ENCODE data around the gene ZNF213. TPM values are rescaled to one million over a fixed set of nuclear protein-coding genes. Genes with fewer than 3 reads are reported as not detected.

The ZNF213 gene
- polyA plus RNA-seq, 1 donor (not counting 4 experiments of a cell fraction or from before 2014, with no cell fraction given) = 0.51 TPM

DNA sequence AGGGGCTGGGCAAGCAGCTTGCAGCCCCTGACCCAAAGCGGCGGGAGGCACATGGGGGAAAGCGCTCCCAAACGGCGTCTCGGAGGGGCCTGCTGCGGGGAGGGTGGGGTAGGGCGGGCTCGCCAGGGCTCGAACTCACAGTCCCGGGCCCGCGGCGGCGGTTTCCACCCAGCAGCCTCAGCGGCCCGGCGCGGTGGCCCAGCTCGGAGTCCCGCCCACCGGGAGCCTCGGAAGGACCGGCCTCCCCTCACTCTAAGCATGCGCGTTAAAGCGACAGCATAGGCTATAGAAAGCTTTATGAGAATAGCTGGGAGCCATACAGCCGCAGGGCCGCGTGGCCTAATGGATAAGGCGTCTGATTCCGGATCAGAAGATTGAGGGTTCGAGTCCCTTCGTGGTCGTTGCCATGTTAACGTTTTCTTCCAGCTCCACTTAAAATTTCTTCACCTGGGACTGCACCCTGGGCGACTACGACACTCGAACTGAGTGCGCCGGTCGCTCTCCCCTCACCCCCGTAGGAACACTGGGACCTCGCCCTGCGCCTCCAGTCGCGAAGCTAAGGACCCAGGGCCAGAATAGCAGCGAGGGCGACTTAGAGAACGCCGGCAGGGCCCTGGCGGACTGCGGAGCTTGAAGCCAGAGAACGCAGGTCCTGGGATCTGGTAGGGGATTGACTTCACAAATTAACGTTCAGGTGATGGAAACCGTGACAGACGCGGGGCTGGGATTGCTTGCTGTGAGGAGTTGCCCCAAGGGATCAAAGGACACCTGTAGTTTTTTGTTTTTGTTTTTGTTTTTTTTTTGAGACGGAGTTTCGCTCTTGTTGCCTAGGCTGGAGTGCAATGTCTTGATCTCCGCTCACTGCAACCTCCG, 15.8 kb downstream of the ZNF213 start:
- Histone ChIP-seq H3K9ac (ENCODE audit: control insufficient read depth, extremely low read depth, insufficient read depth, low read length) (peak overlapping the region; percentile 88), H3K9me3 (ENCODE audit: control insufficient read depth, low read depth, low read length) (no peaks in the 10 kb centered on the region), H3K79me2 (ENCODE audit: control insufficient read depth, insufficient read depth, low read length) (no peaks in the 10 kb centered on the region), H3K4me2 (ENCODE audit: control insufficient read depth, extremely low read depth, insufficient read depth, low read depth, low read length) (peak overlapping the region; percentile 89), H3K9me1 (ENCODE audit: control insufficient read depth, extremely low read depth, insufficient read depth, low read length) (no peaks in the 10 kb centered on the region), H3K36me3 (ENCODE audit: control insufficient read depth in 2 of 2, extremely low read depth in 1 of 2, insufficient read depth in 2 of 2, low read length in 2 of 2) (no peaks in the 10 kb centered on the region), H3K4me3 (ENCODE audit: control insufficient read depth in 2 of 3, extremely low read depth in 1 of 3, insufficient read depth in 2 of 3, low read depth in 1 of 3, low read length in 3 of 3) (peak overlapping the region; percentile 46 to 73 (median 68)), H3K27me3 (ENCODE audit: control insufficient read depth, extremely low read depth, insufficient read depth, low read length) (no peaks in the 10 kb centered on the region), H4K20me1 (ENCODE audit: control insufficient read depth, extremely low read depth, insufficient read depth, low read length) (peaks cover 5% of the 10 kb centered on the region), H2AFZ (ENCODE audit: control insufficient read depth, low read length) (peak overlapping the region; percentile 44), H3K4me1 (ENCODE audit: control insufficient read depth, extremely low read depth, insufficient read depth, low read length) (peaks cover 7% of the 10 kb centered on the region), H3K27ac (ENCODE audit: control insufficient read depth, insufficient read depth, low read length) (peak overlapping the region; percentile 80)
- dilution Hi-C loops (cut with MboI; ENCODE audit: extremely low pct_ligation_motif_present, low sequenced_read_pairs) = no loop called here
- FAIRE-seq = no peak
- no peak for TF ChIP-seq EZH2 (IDR thresholded peaks at IDR 0.05; ENCODE audit: low read length)
- TF ChIP-seq, protein P1, sequence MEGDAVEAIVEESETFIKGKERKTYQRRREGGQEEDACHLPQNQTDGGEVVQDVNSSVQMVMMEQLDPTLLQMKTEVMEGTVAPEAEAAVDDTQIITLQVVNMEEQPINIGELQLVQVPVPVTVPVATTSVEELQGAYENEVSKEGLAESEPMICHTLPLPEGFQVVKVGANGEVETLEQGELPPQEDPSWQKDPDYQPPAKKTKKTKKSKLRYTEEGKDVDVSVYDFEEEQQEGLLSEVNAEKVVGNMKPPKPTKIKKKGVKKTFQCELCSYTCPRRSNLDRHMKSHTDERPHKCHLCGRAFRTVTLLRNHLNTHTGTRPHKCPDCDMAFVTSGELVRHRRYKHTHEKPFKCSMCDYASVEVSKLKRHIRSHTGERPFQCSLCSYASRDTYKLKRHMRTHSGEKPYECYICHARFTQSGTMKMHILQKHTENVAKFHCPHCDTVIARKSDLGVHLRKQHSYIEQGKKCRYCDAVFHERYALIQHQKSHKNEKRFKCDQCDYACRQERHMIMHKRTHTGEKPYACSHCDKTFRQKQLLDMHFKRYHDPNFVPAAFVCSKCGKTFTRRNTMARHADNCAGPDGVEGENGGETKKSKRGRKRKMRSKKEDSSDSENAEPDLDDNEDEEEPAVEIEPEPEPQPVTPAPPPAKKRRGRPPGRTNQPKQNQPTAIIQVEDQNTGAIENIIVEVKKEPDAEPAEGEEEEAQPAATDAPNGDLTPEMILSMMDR (optimal IDR thresholded peaks at IDR 0.05 in 1 of 3, IDR thresholded peaks at IDR 0.05 in 1 of 3, conservative IDR thresholded peaks at IDR 0.05 in 1 of 3; ENCODE audit: extremely low read depth in 1 of 3, insufficient read depth in 2 of 3, low read length in 3 of 3) = no peak
- DNase-seq (ENCODE audit: low read depth, low spot score) = no peak

DNA sequence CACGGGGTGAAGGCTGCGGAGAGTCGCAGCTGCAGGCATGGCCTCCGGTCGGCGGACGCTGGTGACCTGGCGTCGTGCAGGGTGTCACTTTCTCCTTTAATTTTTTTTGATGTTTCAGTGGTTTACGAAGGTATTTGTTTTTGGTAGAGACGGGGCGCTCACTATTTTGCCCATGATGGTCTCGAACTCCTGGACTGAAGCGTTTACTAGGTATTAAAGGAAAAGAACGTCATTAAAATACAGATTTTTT, 17.1 kb downstream of the ZNF213 start:
- Histone ChIP-seq H3K27ac (ENCODE audit: control insufficient read depth, insufficient read depth, low read length) (peak overlapping the region; percentile 16), H3K36me3 (ENCODE audit: control insufficient read depth in 2 of 2, extremely low read depth in 1 of 2, insufficient read depth in 2 of 2, low read length in 2 of 2) (no peaks in the 10 kb centered on the region), H3K79me2 (ENCODE audit: control insufficient read depth, insufficient read depth, low read length) (no peaks in the 10 kb centered on the region), H3K9me3 (ENCODE audit: control insufficient read depth, low read depth, low read length) (no peaks in the 10 kb centered on the region), H3K27me3 (ENCODE audit: control insufficient read depth, extremely low read depth, insufficient read depth, low read length) (no peaks in the 10 kb centered on the region), H4K20me1 (ENCODE audit: control insufficient read depth, extremely low read depth, insufficient read depth, low read length) (peaks cover 5% of the 10 kb centered on the region), H2AFZ (ENCODE audit: control insufficient read depth, low read length) (peak overlapping the region; percentile 83), H3K9ac (ENCODE audit: control insufficient read depth, extremely low read depth, insufficient read depth, low read length) (peak overlapping the region; percentile 40), H3K4me1 (ENCODE audit: control insufficient read depth, extremely low read depth, insufficient read depth, low read length) (peaks cover 7% of the 10 kb centered on the region), H3K4me2 (ENCODE audit: control insufficient read depth, extremely low read depth, insufficient read depth, low read depth, low read length) (peak overlapping the region; percentile 79), H3K4me3 (ENCODE audit: control insufficient read depth in 2 of 3, extremely low read depth in 1 of 3, insufficient read depth in 2 of 3, low read depth in 1 of 3, low read length in 3 of 3) (peak overlapping the region; percentile 28 to 62 (median 59)), H3K9me1 (ENCODE audit: control insufficient read depth, extremely low read depth, insufficient read depth, low read length) (no peaks in the 10 kb centered on the region)
- DNase-seq (ENCODE audit: low read depth, low spot score) = no peak
- dilution Hi-C loops (cut with MboI; ENCODE audit: extremely low pct_ligation_motif_present, low sequenced_read_pairs) = no loop called here
- TF ChIP-seq, protein P1 (optimal IDR thresholded peaks at IDR 0.05 in 1 of 3, IDR thresholded peaks at IDR 0.05 in 1 of 3, conservative IDR thresholded peaks at IDR 0.05 in 1 of 3; ENCODE audit: extremely low read depth in 1 of 3, insufficient read depth in 2 of 3, low read length in 3 of 3) = no peak
- TF ChIP-seq EZH2 (IDR thresholded peaks at IDR 0.05; ENCODE audit: low read length) = no peak
- no peak for FAIRE-seq

Measured in keratinocyte (primary cell).